HUES48 (cell line): Measurements from ENCODE around the gene AUTS2.

Source experiments
- H3K27ac ChIP-seq: one replicate; pipeline ENCODE4 v1.7.0; 2013; ENCODE audit warnings: low read depth, low read length, inconsistent platforms
- H3K27me3 ChIP-seq: 2 replicates; pipeline ENCODE4 v1.6.1; 2013; ENCODE audit warnings: mild to moderate bottlenecking, low read length; ENCODE audit not compliant: control insufficient read depth, insufficient read depth
- H3K36me3 ChIP-seq: 2 replicates; pipeline ENCODE4 v1.6.1; 2013; ENCODE audit warnings: low read length; ENCODE audit not compliant: control insufficient read depth, insufficient read depth
- H3K4me1 ChIP-seq: 2 replicates; pipeline ENCODE4 v1.6.1; 2013; ENCODE audit warnings: mild to moderate bottlenecking, low read length; ENCODE audit not compliant: control insufficient read depth, insufficient read depth
- H3K4me3 ChIP-seq: 2 replicates; pipeline ENCODE4 v1.5.1; 2013; ENCODE audit warnings: mild to moderate bottlenecking, low read depth, low read length
- H3K9ac ChIP-seq: 2 replicates; pipeline ENCODE4 v1.6.1; 2013; ENCODE audit warnings: mild to moderate bottlenecking, low read depth, low read length, moderate library complexity
- H3K9me3 ChIP-seq: 2 replicates; pipeline ENCODE4 v1.6.1; 2013; ENCODE audit warnings: low read length; ENCODE audit not compliant: control insufficient read depth, insufficient read depth

AUTS2 gene

DNA sequence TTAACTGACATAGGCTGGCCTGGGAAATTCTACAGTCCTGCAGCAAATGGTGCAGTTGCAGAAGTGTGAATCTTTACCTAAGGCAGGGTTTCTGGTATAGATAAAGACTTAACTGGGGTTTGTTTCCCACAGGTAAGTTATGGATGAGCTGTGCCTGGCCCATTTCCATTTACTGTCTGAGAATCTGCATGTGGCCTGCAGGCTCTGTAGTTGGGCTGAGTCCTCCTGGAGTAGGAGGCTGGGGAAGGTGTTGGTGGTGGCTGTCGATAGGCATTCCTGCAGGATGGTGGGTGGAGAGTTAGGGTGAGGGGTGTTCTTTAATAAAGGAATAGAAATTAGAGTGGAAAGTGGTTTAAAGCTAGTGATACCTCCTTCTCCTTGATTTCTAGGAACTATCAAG is 193.5 kb downstream of the AUTS2 start:
- Histone ChIP-seq H3K27ac (no peak overlapping the region), H3K9me3 (no peaks in the 10 kb centered on the region), H3K27me3 (no peaks in the 10 kb centered on the region), H3K9ac (no peak overlapping the region), H3K4me3 (no peak overlapping the region), H3K36me3 (no peaks in the 10 kb centered on the region), H3K4me1 (peaks cover 3% of the 10 kb centered on the region; the same call in 1 of the 2 replicates)

DNA sequence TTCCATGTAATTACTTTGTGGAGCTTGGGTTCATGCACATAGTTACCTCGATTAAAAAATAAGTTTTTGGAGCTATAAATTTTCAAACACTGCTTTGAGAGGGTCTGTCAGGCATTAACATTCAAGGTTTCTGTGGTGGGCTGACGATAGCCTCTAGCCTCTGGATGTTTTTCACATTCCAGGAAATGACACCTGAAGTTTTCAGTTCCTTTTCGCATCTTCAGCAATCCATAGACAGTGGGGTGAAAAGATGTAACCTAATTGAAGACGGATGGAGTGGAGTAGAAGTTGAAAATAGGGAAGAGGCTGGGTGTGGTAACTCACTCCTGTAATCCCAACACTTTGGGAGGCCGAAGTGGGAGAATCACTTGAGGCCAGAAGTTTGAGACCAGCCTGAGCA is 197.7 kb downstream of the AUTS2 start:
- Histone ChIP-seq H3K9me3 (no peaks in the 10 kb centered on the region), H3K9ac (no peak overlapping the region), H3K27ac (no peak overlapping the region), H3K36me3 (no peaks in the 10 kb centered on the region), H3K4me3 (no peak overlapping the region), H3K27me3 (no peaks in the 10 kb centered on the region), H3K4me1 (peaks cover 21% of the 10 kb centered on the region)

DNA sequence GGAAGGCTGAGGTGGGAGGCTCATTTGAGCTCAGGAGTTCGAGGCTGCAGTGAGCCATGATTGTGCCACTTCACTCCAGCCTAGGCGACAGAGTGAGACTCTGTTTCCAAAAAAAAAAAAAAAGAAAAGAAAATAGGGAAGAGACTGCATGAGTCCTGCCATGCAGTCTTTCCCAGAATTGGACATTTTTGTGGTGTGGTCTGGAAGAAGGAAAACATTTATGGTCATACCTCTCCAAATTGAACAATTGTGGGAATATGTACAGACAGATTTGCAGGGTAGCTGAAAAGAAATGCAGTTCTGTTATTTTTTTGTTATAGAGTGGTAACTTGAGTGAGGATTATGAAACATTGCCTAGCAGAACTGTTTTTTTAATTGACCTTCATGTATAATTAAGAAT is 198.1 kb downstream of the AUTS2 start:
- H3K4me1 ChIP-seq = peaks cover 22% of the 10 kb centered on the region
- no peak overlapping the region for H3K4me3 ChIP-seq
- no peak overlapping the region for H3K9ac ChIP-seq

DNA sequence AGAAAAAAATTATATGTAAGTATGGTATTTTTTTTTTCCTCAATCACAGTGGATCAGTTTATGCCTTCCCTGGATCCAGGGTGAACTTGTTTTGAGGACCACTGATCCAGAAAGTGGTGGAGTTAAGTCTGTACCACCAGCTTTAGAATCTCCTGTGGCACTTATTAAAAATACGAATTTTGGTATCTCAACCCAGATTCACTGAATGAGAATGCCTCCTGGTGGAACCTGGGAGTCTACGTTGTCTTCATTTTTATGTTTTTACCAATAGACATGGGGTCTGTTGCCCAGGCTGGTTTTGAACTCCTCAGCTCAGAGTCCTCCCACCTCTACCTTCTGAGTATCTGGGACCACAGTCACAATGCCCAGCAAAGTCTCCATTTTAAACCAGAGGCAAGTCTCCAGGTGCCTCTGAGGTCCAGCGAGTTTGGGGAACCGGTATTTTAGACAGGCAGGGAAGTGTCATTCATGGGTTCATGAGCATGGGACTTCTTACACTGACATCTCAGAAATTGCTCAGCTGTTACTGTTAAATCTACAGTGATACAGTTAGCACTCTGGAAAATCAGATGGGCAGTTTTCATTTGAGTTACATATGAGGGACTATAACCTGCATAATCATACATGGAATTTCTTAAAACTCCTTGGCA is 200.9 kb downstream of the AUTS2 start:
- Histone ChIP-seq H3K9me3 (no peaks in the 10 kb centered on the region), H3K27me3 (no peaks in the 10 kb centered on the region), H3K4me1 (peaks cover 19% of the 10 kb centered on the region), H3K9ac (no peak overlapping the region), H3K36me3 (no peaks in the 10 kb centered on the region), H3K27ac (no peak overlapping the region), H3K4me3 (no peak overlapping the region)

More for the DNA sequence above, 198.1 kb downstream of the AUTS2 start:
- Histone ChIP-seq H3K36me3 (no peaks in the 10 kb centered on the region), H3K9me3 (no peaks in the 10 kb centered on the region), H3K27me3 (no peaks in the 10 kb centered on the region), H3K27ac (no peak overlapping the region)

DNA sequence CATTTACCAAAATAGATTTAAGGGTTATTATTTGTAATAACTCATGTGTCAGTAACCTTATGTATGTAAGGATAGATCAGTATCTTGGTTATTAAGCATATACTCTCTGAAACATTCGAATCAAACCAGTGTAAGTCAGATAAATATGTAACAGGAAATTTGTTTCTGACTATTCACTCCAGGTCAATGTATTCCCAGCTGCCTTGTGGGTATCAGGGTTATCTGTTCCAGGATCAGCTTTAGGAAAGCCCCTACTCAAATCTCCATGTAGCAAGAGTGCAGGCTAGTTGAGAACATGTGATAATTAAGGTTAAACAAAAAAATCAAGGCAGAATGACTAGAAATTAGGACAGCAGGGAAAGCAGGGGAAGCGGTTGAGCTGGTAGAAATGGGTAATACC is 201.7 kb downstream of the AUTS2 start:
- Histone ChIP-seq H3K9ac (no peak overlapping the region), H3K27me3 (no peaks in the 10 kb centered on the region), H3K4me1 (peaks cover 19% of the 10 kb centered on the region), H3K4me3 (no peak overlapping the region), H3K9me3 (no peaks in the 10 kb centered on the region), H3K27ac (peak overlapping the region; percentile 66), H3K36me3 (no peaks in the 10 kb centered on the region)

DNA sequence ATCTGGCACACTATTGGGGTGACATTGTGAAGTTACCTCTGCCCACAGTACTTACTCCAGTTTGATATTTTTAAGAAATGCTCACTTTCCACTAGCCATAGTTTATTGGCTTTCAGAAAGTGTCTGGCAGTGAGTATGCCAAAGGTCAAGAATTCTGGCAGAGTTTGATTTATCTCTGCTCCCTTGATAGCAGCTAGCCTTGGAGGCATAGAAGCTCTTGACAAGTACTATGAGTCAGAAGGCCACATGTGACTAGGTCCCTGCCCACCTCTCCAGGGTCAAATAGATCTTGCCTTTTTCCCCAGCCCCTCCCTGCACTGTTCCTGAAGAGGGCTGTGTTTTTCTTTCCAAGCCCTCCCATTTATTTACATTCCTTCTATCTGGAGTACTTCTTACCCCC is 202.2 kb downstream of the AUTS2 start:
- Histone ChIP-seq H3K27ac (peak overlapping the region; percentile 66), H3K4me3 (no peak overlapping the region), H3K4me1 (peaks cover 19% of the 10 kb centered on the region)

DNA sequence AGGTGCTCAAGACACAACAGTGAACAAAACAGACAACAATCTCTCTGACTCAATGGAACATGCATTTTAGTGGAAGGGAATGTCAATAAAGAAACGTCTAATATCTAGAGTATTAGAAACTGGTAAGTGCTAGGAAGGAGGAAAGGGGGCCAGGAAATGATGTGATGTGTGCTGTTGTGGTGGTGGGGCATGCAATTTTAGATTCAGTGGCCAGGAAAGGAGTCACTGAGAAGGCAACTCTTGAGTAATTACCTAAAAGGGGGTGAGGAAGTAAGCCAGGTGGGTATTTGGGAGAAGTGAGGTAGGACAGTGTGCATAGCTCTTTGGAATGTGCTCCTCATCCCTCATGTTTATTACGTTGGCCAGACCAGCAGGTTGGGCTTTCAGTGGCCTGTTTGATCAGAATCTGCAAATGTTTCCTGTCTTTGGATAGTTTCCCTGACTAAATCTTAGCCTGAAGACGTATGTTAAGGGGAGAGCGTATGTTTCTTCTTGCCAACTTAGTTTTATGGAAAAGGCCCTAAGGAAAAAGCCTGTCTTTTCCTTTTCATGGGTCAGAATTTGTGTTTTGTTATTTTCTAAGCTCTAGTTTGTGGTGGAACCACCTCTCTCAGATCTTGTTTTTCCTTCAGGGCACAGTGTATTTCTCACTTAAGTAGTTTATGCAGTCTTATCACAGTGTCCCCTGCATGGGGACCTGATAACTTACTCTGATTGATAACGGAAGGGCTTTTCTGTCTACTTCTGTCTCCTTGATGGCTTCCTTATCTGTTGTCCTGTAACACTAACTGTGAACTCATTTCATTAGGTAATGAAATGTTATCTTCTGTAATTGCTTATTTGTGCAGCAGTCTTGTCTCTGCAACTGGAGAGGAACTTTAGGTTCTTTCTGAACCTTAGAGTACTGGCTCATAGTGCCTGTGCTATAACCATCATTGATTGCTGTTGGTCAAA is 203.7 kb downstream of the AUTS2 start:
- H3K27me3 ChIP-seq = no peaks in the 10 kb centered on the region
- H3K9me3 ChIP-seq = no peaks in the 10 kb centered on the region

More for the DNA sequence above, 202.2 kb downstream of the AUTS2 start:
- no peaks in the 10 kb centered on the region for H3K27me3 ChIP-seq
- H3K9me3 ChIP-seq = no peaks in the 10 kb centered on the region
- no peak overlapping the region for H3K9ac ChIP-seq
- no peaks in the 10 kb centered on the region for H3K36me3 ChIP-seq

DNA sequence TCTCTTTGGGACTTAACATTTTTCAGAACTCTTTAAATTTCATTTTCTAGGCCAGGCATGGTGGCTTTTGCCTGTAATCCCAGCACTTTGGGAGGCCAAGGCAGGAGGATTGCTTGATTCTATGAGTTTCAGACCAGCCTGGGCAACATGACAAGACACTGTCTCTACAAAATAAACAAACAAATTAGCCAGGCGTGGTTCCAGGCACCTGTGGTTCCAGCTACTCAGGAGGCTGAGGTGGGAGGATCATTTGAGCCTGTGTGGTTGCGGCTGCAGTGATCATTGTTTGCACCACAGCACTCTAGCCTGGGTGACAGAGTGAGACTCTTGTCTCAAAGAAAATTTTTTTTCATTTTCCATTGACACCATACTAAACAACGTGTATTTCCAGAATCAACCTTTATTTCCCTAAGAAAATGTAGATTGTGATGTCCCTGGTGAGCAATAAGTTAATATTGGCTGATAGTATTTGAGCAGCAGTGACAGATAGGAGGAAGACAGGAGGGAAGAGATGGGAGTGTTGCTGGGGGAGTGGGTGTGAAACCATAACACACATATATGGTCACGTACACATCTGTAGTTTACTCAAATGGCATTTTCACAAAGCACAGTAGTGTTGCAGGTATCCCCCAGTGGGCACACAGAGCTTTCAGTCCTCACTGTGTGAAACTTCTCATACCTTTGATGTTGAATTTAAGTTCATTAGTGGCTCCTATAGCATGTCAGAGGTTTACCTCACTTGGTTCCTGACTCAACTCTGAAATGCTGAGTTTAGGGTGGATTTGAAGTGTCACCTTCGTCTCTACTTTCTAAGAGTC is 205.6 kb downstream of the AUTS2 start:
- H3K4me1 ChIP-seq = peaks cover 19% of the 10 kb centered on the region

More for the DNA sequence above, 203.7 kb downstream of the AUTS2 start:
- peaks cover 19% of the 10 kb centered on the region for H3K4me1 ChIP-seq
- H3K27ac ChIP-seq = no peak overlapping the region
- H3K4me3 ChIP-seq = no peak overlapping the region
- H3K9ac ChIP-seq = no peak overlapping the region
- H3K36me3 ChIP-seq = no peaks in the 10 kb centered on the region

DNA sequence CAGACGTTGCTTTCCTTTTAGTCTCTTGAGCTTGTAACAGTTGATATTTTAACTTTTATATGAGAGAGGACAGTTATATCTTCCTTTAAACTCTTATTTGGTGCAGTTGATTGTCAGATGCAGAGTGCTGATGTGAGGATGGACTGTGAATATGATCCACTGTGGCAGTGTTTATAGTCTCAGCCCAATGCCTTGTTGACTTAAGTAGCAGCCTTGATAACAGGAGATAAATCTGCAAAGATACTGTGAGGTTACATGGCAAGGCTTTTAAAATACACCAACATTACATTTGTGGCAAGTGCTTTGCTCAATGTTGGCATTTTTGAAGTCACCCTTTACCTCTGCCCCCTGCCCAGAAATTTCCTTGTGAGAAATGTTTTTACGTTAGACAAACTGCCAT is 206.7 kb downstream of the AUTS2 start:
- Histone ChIP-seq H3K27ac (no peak overlapping the region), H3K27me3 (no peaks in the 10 kb centered on the region), H3K4me1 (peaks cover 10% of the 10 kb centered on the region)

More for the DNA sequence above, 205.6 kb downstream of the AUTS2 start:
- no peaks in the 10 kb centered on the region for H3K27me3 ChIP-seq
- no peak overlapping the region for H3K27ac ChIP-seq
- no peaks in the 10 kb centered on the region for H3K36me3 ChIP-seq
- H3K9me3 ChIP-seq = no peaks in the 10 kb centered on the region
- no peak overlapping the region for H3K4me3 ChIP-seq
- no peak overlapping the region for H3K9ac ChIP-seq

DNA sequence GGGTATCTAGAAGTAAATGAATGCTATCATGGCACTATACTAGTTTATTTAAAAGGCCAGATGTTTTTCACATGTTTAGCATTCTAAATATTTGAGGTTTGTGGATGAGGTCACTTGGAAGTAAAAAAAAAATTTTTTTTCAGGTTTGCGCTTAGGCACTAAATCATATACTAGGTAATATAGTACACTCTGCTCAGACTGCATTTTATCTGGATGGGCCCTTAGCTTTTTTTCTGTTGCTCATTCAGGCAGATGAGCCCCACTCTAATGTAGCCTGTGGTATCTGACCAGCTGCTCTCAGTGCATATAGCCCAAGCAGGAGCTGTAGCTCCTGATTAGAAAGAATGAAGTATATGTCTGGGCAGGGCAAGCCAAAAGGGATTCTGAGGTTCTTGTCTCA is 210.1 kb downstream of the AUTS2 start:
- H3K9ac ChIP-seq = no peak overlapping the region
- H3K36me3 ChIP-seq = no peaks in the 10 kb centered on the region
- no peak overlapping the region for H3K27ac ChIP-seq
- no peak overlapping the region for H3K4me3 ChIP-seq
- H3K9me3 ChIP-seq = no peaks in the 10 kb centered on the region
- H3K27me3 ChIP-seq = no peaks in the 10 kb centered on the region
- peaks cover 4% of the 10 kb centered on the region; the same call in 1 of the 2 replicates for H3K4me1 ChIP-seq

More for the DNA sequence above, 206.7 kb downstream of the AUTS2 start:
- H3K9me3 ChIP-seq = no peaks in the 10 kb centered on the region
- no peak overlapping the region for H3K9ac ChIP-seq
- H3K4me3 ChIP-seq = no peak overlapping the region
- no peaks in the 10 kb centered on the region for H3K36me3 ChIP-seq
